ENCODE results near the gene LARGE1. TPM values are rescaled to one million over a fixed set of nuclear protein-coding genes. Genes with fewer than 3 reads are reported as not detected.

LARGE1 gene
- total and polyA plus RNA-seq, 2 of the 4 experiments (the other 2 are of a cell fraction): 6.2 to 12.4 TPM

DNA sequence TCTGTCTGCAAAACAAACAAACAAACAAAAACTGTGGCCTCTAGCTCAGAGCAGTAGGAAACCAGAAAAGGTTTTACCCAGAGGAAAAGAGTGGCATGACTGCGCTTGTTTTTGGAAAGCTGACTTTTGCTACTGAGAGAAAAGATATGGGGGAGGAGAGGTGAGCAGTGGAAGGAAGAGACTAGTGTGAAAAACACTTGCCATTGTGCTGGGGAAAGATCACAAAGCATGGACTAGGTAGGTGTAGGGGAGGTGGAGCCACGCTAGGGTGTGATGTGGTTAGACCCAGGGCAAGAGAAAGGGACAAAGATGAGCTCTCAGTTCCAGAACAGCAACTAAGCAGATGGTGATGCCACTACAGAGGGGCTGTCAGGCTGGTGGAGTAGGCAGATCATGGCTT is 319.2 kb downstream of the LARGE1 start:
- no TSS peak for BruUV-seq (replicated peaks)
- Histone ChIP-seq H2BK5ac (ENCODE audit: low read depth, low read length, poor library complexity, severe bottlenecking) (no peak overlapping the region), H3K9me3 (ENCODE audit: control insufficient read depth, insufficient read depth, low read length) (no peaks in the 10 kb centered on the region), H2AFZ (replicated peaks; ENCODE audit: low read length, poor library complexity) (no peak overlapping the region), H3K9me1 (ENCODE audit: insufficient read depth, low read length) (no peaks in the 10 kb centered on the region; the same call in 1 of the 2 replicates), H3K27me3 (ENCODE audit: control insufficient read depth, insufficient read depth, low read length) (no peaks in the 10 kb centered on the region), H3K56ac (ENCODE audit: extremely low read depth, insufficient read depth, low read length) (no peak overlapping the region), H4K5ac (ENCODE audit: low read depth, low read length) (no peak overlapping the region), H4K8ac (ENCODE audit: low read depth in 2 of 2, low read length in 2 of 2) (no peak overlapping the region), H3K4me2 (ENCODE audit: low read depth, low read length) (no peak overlapping the region), H3K36me3 (ENCODE audit: control insufficient read depth, insufficient read depth, low read length) (0 out of 2 replicates have a peak, but pooled peaks cover 2% of the 10 kb centered on the region), H2AK5ac (ENCODE audit: low read depth, low read length) (no peak overlapping the region), H2BK15ac (ENCODE audit: low read depth, low read length) (no peak overlapping the region), H3K23ac (ENCODE audit: low read depth, low read length) (no peak overlapping the region), H3K27ac (ENCODE audit: insufficient read depth, low read length) (no peak overlapping the region), H4K20me1 (ENCODE audit: insufficient read depth, low read length) (no peaks in the 10 kb centered on the region), H2BK20ac (ENCODE audit: low read depth, low read length) (no peak overlapping the region), H3K4me1 (ENCODE audit: control insufficient read depth, insufficient read depth, low read length) (no peaks in the 10 kb centered on the region), H3K4me3 (ENCODE audit: insufficient read depth, low read depth, low read length) (no peak overlapping the region), H4K91ac (ENCODE audit: insufficient read depth, low read depth, low read length) (no peak overlapping the region), H3K14ac (replicated peaks; ENCODE audit: low read depth, low read length) (no peak overlapping the region), H2AK9ac (replicated peaks; ENCODE audit: low read depth, low read length, poor library complexity) (no peak overlapping the region), H2BK120ac (ENCODE audit: low read depth, low read length) (no peak overlapping the region), H3K9ac (ENCODE audit: low read depth, low read length) (no peak overlapping the region), H3K4ac (ENCODE audit: low read depth, low read length) (no peak overlapping the region), H3K79me1 (ENCODE audit: low read depth in 1 of 2, low read length in 2 of 2) (no peaks in the 10 kb centered on the region), H3K18ac (ENCODE audit: low read depth, low read length) (no peak overlapping the region)
- intact Hi-C loops (cut with micrococcal nuclease) (no loop called here), dilution Hi-C loops (cut with HindIII; ENCODE audit: low sequenced_read_pairs, unreplicated experiment) (no loop called here), in situ Hi-C loops (cut with MboI; ENCODE audit: low sequenced_read_pairs) (no loop called here)
- ChIA-PET CTCF (no interaction called here), POLR2A (ENCODE audit: unreplicated experiment) (no interaction called here)
- DNase-seq (no peak), ATAC-seq (ENCODE audit: low read depth) (no peak)
- TF ChIP-seq, protein P1, sequence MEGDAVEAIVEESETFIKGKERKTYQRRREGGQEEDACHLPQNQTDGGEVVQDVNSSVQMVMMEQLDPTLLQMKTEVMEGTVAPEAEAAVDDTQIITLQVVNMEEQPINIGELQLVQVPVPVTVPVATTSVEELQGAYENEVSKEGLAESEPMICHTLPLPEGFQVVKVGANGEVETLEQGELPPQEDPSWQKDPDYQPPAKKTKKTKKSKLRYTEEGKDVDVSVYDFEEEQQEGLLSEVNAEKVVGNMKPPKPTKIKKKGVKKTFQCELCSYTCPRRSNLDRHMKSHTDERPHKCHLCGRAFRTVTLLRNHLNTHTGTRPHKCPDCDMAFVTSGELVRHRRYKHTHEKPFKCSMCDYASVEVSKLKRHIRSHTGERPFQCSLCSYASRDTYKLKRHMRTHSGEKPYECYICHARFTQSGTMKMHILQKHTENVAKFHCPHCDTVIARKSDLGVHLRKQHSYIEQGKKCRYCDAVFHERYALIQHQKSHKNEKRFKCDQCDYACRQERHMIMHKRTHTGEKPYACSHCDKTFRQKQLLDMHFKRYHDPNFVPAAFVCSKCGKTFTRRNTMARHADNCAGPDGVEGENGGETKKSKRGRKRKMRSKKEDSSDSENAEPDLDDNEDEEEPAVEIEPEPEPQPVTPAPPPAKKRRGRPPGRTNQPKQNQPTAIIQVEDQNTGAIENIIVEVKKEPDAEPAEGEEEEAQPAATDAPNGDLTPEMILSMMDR (conservative IDR thresholded peaks at IDR 0.05; ENCODE audit: low read depth, low read length): no peak
- no peak for TF ChIP-seq CHD1 (IDR thresholded peaks at IDR 0.05; ENCODE audit: low read depth, low read length)
- no peak for TF ChIP-seq CEBPB (IDR thresholded peaks at IDR 0.05; ENCODE audit: low read depth, low read length)
- no peak for TF ChIP-seq MAZ (IDR thresholded peaks at IDR 0.05; ENCODE audit: borderline replicate concordance, low read depth, low read length)
- no peak for TF ChIP-seq NFE2L2 (IDR thresholded peaks at IDR 0.05; ENCODE audit: low read depth, low read length)
- TF ChIP-seq, protein P2, sequence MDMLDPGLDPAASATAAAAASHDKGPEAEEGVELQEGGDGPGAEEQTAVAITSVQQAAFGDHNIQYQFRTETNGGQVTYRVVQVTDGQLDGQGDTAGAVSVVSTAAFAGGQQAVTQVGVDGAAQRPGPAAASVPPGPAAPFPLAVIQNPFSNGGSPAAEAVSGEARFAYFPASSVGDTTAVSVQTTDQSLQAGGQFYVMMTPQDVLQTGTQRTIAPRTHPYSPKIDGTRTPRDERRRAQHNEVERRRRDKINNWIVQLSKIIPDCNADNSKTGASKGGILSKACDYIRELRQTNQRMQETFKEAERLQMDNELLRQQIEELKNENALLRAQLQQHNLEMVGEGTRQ (IDR thresholded peaks at IDR 0.05; ENCODE audit: low read depth, low read length): no peak
- TF ChIP-seq RFX5 (IDR thresholded peaks at IDR 0.05; ENCODE audit: low read depth, low read length): no peak
- WGBS, 2 experiments (ENCODE audit: extremely low coverage in 2 of 2, insufficient read length in 1 of 2): 94% methylated on average over 2 of the region's 2 CpGs; no CpG with 5 or more reads in 1 of the 2 experiments

Measured in IMR-90 (cell line).